IgD-negative memory B cell (primary cell): Measurements from ENCODE around the gene DTX3L. TPM values are rescaled to one million over a fixed set of nuclear protein-coding genes. Genes with fewer than 3 reads are reported as not detected.
"Not testable (repeated sequence)": the region's sequence is repeated elsewhere in the genome, so short reads cannot be mapped to it uniquely, and the experiment has no call there.

Experiments
- H3K27ac Mint-ChIP-seq, 3 donors: one replicate each; pipeline ENCODE4 v1.8.0; 2020 to 2022; ENCODE audit warnings: mild to moderate bottlenecking in 3 of 3, mixed read lengths in 3 of 3, moderate library complexity in 1 of 3
- H3K27me3 Mint-ChIP-seq: one replicate; pipeline ENCODE4 v1.8.0; 2021; ENCODE audit warnings: mixed read lengths
- H3K36me3 Mint-ChIP-seq: one replicate; pipeline ENCODE4 v1.8.0; 2020; ENCODE audit warnings: mild to moderate bottlenecking, mixed read lengths
- H3K4me1 Mint-ChIP-seq, 3 donors: one replicate each; pipeline ENCODE4 v1.8.0; 2020 to 2022; ENCODE audit warnings: mixed read lengths in 3 of 3, mild to moderate bottlenecking in 1 of 3
- H3K4me3 Mint-ChIP-seq, 4 donors: one replicate each; pipeline ENCODE4 v1.8.0; 2020 to 2022; ENCODE audit warnings: mild to moderate bottlenecking in 4 of 4, mixed read lengths in 4 of 4, moderate library complexity in 3 of 4
- H3K9me3 Mint-ChIP-seq, 3 donors: one replicate each; pipeline ENCODE4 v1.8.0; 2020 to 2021; ENCODE audit warnings: mixed read lengths in 3 of 3, mild to moderate bottlenecking in 1 of 3
- polyA plus RNA-seq: library from polyadenylated mRNA; unstranded; fragments of 300-500 nt; fragmentation: Illumina TruSeq; gene quantifications from one replicate; pipeline ENCODE4 v1.2.3, GENCODE V29; 2021

Gene DTX3L
- polyA plus RNA-seq, 1 donor from 2014 or later = 21.4 TPM

- H3K36me3 Mint-ChIP-seq = peaks cover 9% of the 10 kb centered on the region
- H3K4me1 Mint-ChIP-seq = peaks cover 0 to 2% (median 0%) of the 10 kb centered on the region in 3 donors
- H3K9me3 Mint-ChIP-seq = no peaks in the 10 kb centered on the region
- no peak overlapping the region for H3K27ac Mint-ChIP-seq
- H3K4me3 Mint-ChIP-seq = no peak overlapping the region
- H3K27me3 Mint-ChIP-seq = no peaks in the 10 kb centered on the region
Observed at GRCh38 chr3:122548619-122549018, 15.5 kb upstream of the DTX3L start.

- Mint-ChIP-seq H3K36me3 (peaks cover 8% of the 10 kb centered on the region), H3K4me3 (no peak overlapping the region), H3K9me3 (no peaks in the 10 kb centered on the region), H3K27ac (no peak overlapping the region), H3K4me1 (peaks cover 0 to 2% (median 0%) of the 10 kb centered on the region in 3 donors), H3K27me3 (no peaks in the 10 kb centered on the region)
Observed at GRCh38 chr3:122553171-122553570, 11.0 kb upstream of the DTX3L start.

GRCh38 chr3:122555275-122556071 is 8.7 kb upstream of the DTX3L start:
- Mint-ChIP-seq H3K9me3 (no peaks in the 10 kb centered on the region), H3K27me3 (no peaks in the 10 kb centered on the region), H3K36me3 (peaks cover 7% of the 10 kb centered on the region), H3K27ac (peak overlapping the region in 2 of 3 donors; percentile 0 to 76), H3K4me3 (no peak overlapping the region), H3K4me1 (peaks cover 0 to 6% (median 2%) of the 10 kb centered on the region in 3 donors)

- Mint-ChIP-seq H3K9me3 (no peaks in the 10 kb centered on the region), H3K36me3 (peaks cover 7% of the 10 kb centered on the region), H3K27ac (no peak overlapping the region)
Observed at GRCh38 chr3:122557356-122557755, 6.8 kb upstream of the DTX3L start.

GRCh38 chr3:122558605-122559004 is 5.5 kb upstream of the DTX3L start:
- H3K36me3 Mint-ChIP-seq = peaks cover 7% of the 10 kb centered on the region
- peaks cover 19 to 29% (median 26%) of the 10 kb centered on the region in 3 donors for H3K4me1 Mint-ChIP-seq
- no peak overlapping the region for H3K27ac Mint-ChIP-seq
- H3K9me3 Mint-ChIP-seq = no peaks in the 10 kb centered on the region
- H3K4me3 Mint-ChIP-seq = no peak overlapping the region
- no peaks in the 10 kb centered on the region for H3K27me3 Mint-ChIP-seq

More at GRCh38 chr3:122557356-122557755, 6.8 kb upstream of the DTX3L start:
- Mint-ChIP-seq H3K27me3 (no peaks in the 10 kb centered on the region), H3K4me3 (no peak overlapping the region), H3K4me1 (peaks cover 10 to 19% (median 18%) of the 10 kb centered on the region in 3 donors)

GRCh38 chr3:122559906-122560305 is 4.2 kb upstream of the DTX3L start:
- H3K36me3 Mint-ChIP-seq = peaks cover 7% of the 10 kb centered on the region
- H3K27ac Mint-ChIP-seq = peak overlapping the region in 2 of 3 donors; percentile 29 to 40
- no peaks in the 10 kb centered on the region for H3K9me3 Mint-ChIP-seq
- no peaks in the 10 kb centered on the region for H3K27me3 Mint-ChIP-seq
- H3K4me1 Mint-ChIP-seq = peaks cover 26 to 36% (median 30%) of the 10 kb centered on the region in 3 donors
- peak overlapping the region in 1 of 4 donors; percentile 60 for H3K4me3 Mint-ChIP-seq

GRCh38 chr3:122560680-122561079 is 3.5 kb upstream of the DTX3L start:
- peaks cover 32 to 40% (median 35%) of the 10 kb centered on the region in 3 donors for H3K4me1 Mint-ChIP-seq
- H3K27me3 Mint-ChIP-seq = no peaks in the 10 kb centered on the region
- peak overlapping the region in 3 of 4 donors; percentile 17 to 85 (median 43) for H3K4me3 Mint-ChIP-seq
- H3K9me3 Mint-ChIP-seq = no peaks in the 10 kb centered on the region
- peaks cover 5% of the 10 kb centered on the region for H3K36me3 Mint-ChIP-seq
- peak overlapping the region; percentile 47 to 85 (median 76) for H3K27ac Mint-ChIP-seq

- Mint-ChIP-seq H3K9me3 (no peaks in the 10 kb centered on the region), H3K36me3 (peaks cover 8% of the 10 kb centered on the region)
Observed at GRCh38 chr3:122562923-122563716, 1.0 kb upstream of the DTX3L start.

GRCh38 chr3:122563717-122564025 is 467 bp upstream of the DTX3L start:
- H3K9me3 Mint-ChIP-seq = no peaks in the 10 kb centered on the region
- no peaks in the 10 kb centered on the region for H3K27me3 Mint-ChIP-seq
- peak overlapping the region; percentile 86 to 96 (median 92) for H3K4me3 Mint-ChIP-seq
- peaks cover 46 to 63% (median 56%) of the 10 kb centered on the region in 3 donors for H3K4me1 Mint-ChIP-seq
- H3K36me3 Mint-ChIP-seq = peaks cover 7% of the 10 kb centered on the region
- H3K27ac Mint-ChIP-seq = peak overlapping the region; percentile 80 to 93 (median 93)

More at GRCh38 chr3:122562923-122563716, 1.0 kb upstream of the DTX3L start:
- Mint-ChIP-seq H3K4me3 (peak overlapping the region; percentile 86 to 96 (median 92)), H3K27ac (peak overlapping the region; percentile 82 to 93 (median 93)), H3K27me3 (no peaks in the 10 kb centered on the region), H3K4me1 (peaks cover 42 to 58% (median 51%) of the 10 kb centered on the region in 3 donors)

- Mint-ChIP-seq H3K4me1 (peaks cover 46 to 65% (median 47%) of the 10 kb centered on the region in 3 donors), H3K4me3 (peak overlapping the region in 3 of 4 donors; percentile 20 to 66 (median 55)), H3K27ac (peak overlapping the region in 2 of 3 donors; percentile 49 to 59), H3K36me3 (peaks cover 11% of the 10 kb centered on the region)
- H3K27me3 Mint-ChIP-seq, H3K9me3 Mint-ChIP-seq: not testable (repeated sequence)
Observed at GRCh38 chr3:122568131-122568530, 4.0 kb downstream of the DTX3L start.

- Mint-ChIP-seq H3K4me1 (peaks cover 46 to 61% (median 49%) of the 10 kb centered on the region in 3 donors), H3K36me3 (peaks cover 11% of the 10 kb centered on the region), H3K27me3 (no peaks in the 10 kb centered on the region), H3K27ac (peak overlapping the region in 2 of 3 donors; percentile 49 to 59), H3K4me3 (peak overlapping the region in 2 of 4 donors; percentile 20 to 66), H3K9me3 (peaks cover 0 to 3% (median 0%) of the 10 kb centered on the region in 3 donors)
Observed at GRCh38 chr3:122568755-122569154, 4.6 kb downstream of the DTX3L start.

GRCh38 chr3:122572940-122573412 is 8.8 kb downstream of the DTX3L start:
- H3K4me1 Mint-ChIP-seq = peaks cover 44 to 52% (median 52%) of the 10 kb centered on the region in 3 donors
- peak overlapping the region; percentile 0 to 79 (median 45) for H3K4me3 Mint-ChIP-seq
- peaks cover 0 to 3% (median 0%) of the 10 kb centered on the region in 3 donors for H3K9me3 Mint-ChIP-seq
- no peaks in the 10 kb centered on the region for H3K27me3 Mint-ChIP-seq
- H3K36me3 Mint-ChIP-seq = peaks cover 6% of the 10 kb centered on the region
- H3K27ac Mint-ChIP-seq = peak overlapping the region; percentile 70 to 95 (median 83)

GRCh38 chr3:122576174-122576940 is 12.2 kb downstream of the DTX3L start:
- Mint-ChIP-seq H3K4me3 (peak overlapping the region; percentile 71 to 100 (median 99)), H3K27ac (peak overlapping the region; percentile 83 to 99 (median 97)), H3K9me3 (peaks cover 0 to 3% (median 3%) of the 10 kb centered on the region in 3 donors), H3K4me1 (peaks cover 35 to 58% (median 43%) of the 10 kb centered on the region in 3 donors), H3K27me3 (no peaks in the 10 kb centered on the region), H3K36me3 (peaks cover 2% of the 10 kb centered on the region)

- no peaks in the 10 kb centered on the region for H3K27me3 Mint-ChIP-seq
- H3K36me3 Mint-ChIP-seq = peaks cover 6% of the 10 kb centered on the region
- peaks cover 0 to 12% (median 8%) of the 10 kb centered on the region in 3 donors for H3K9me3 Mint-ChIP-seq
- peak within 1 kb of the TSS; percentile 83 to 99 (median 97) for H3K27ac Mint-ChIP-seq
- peaks cover 43 to 61% (median 48%) of the 10 kb centered on the region in 3 donors for H3K4me1 Mint-ChIP-seq
- peak within 1 kb of the TSS; percentile 71 to 100 (median 99) for H3K4me3 Mint-ChIP-seq
Observed at GRCh38 chr3:122577409-122578031, 13.4 kb downstream of the DTX3L start, which contains the start of gene PARP15. TSS of gene PARP15 (plus strand) at chr3:122577650. CDS start at chr3:122577668, 18 bp downstream.
